ENCODE data around the gene ARFRP1. TPM values are rescaled to one million over a fixed set of nuclear protein-coding genes. Genes with fewer than 3 reads are reported as not detected.

ARFRP1 gene
- total and polyA plus RNA-seq, 2 of the 4 experiments (the other 2 are of a cell fraction), result 25.3 to 36.6 TPM

DNA sequence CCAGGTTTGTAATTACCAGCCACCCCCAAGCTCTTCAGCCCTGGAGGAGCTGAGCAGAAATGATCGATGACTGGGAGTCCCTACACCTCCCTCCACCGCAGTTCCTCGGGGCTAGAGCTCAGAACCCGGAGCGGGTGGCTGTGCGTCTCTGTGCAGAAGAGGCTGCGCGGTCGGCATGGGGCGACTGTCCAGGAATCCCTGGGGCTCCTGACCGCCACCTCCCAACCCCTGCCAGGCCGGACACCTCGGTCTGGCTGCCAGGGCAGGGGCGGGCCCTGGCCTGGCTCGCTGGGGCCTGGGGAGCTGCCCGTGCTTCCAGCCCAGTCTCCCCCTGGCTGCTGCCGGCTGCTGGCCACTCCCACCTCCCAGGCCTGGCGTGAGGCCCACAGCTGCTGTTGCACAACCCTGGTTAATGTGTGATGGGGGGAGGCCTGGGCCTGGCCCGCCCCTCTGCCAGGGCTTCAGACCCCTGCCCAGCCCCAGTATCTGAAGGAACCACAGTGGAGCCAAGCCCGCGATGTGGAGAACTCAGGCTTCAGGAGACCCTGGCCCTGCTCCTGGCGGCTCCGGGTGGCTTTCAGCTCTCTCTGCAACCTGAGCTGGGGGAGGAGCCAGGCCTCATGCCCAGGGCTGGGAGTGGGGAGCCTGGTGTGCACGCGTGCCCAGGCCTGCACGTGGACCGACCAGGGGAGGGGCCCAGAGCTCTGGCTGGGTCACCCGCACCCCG, 33.0 kb upstream of the ARFRP1 start (continued):
- no peak for TF ChIP-seq MAFK (IDR thresholded peaks at IDR 0.05; ENCODE audit: low read depth, low read length)
- no peak for TF ChIP-seq RAD21 (IDR thresholded peaks at IDR 0.05; ENCODE audit: low read length)

DNA sequence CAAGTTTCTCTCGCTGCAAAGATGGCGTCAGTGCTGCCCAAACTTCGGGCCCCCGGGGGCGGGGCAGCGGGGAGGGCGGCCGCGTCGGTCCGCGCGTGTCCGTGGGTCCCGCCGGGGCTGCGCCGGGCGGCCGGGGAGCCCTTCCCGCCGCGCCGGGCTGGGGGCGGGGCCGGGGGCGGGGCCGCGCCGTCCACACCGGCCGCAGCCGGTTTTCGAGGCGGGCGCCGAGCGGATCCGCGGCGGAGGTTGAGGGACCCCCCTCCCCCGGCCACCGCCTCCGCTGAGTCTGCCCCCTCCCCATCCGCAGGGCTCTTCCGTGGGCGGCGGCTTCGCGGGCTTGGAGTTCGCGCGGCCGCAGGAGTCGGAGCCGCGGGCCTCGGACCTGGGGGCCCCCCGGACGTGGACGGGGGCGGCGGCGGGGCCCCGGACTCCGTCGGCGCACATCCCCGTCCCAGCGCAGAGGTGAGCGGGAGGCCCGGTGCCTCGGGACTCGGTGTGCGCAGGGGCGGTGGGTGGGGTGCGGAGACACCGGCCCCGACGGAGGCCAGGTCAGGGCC, 32.4 kb upstream of the ARFRP1 start:
- Histone ChIP-seq H3K4me1 (ENCODE audit: control insufficient read depth, insufficient read depth, low read length) (peaks cover 10% of the 10 kb centered on the region), H2AK5ac (ENCODE audit: low read depth, low read length) (peak overlapping the region; percentile 89), H3K23ac (ENCODE audit: low read depth, low read length) (peak overlapping the region; percentile 94), H3K14ac (replicated peaks; ENCODE audit: low read depth, low read length) (peak overlapping the region; percentile 93), H3K56ac (ENCODE audit: extremely low read depth, insufficient read depth, low read length) (peak overlapping the region; percentile 90), H3K18ac (ENCODE audit: low read depth, low read length) (no peak overlapping the region; the same call in 1 of the 2 replicates), H4K91ac (ENCODE audit: insufficient read depth, low read depth, low read length) (peak overlapping the region; percentile 88; the same call in 1 of the 2 replicates), H2BK20ac (ENCODE audit: low read depth, low read length) (no peak overlapping the region), H4K8ac (ENCODE audit: low read depth in 2 of 2, low read length in 2 of 2) (peak overlapping the region; percentile 63 to 88), H2AK9ac (replicated peaks; ENCODE audit: low read depth, low read length, poor library complexity) (peak overlapping the region; percentile 99), H3K79me1 (ENCODE audit: low read depth in 1 of 2, low read length in 2 of 2) (peaks cover 4 to 9% of the 10 kb centered on the region in 2 experiments; a peak in 2 of 4 replicates), H3K9me3 (ENCODE audit: control insufficient read depth, insufficient read depth, low read length) (no peaks in the 10 kb centered on the region), H3K4ac (ENCODE audit: low read depth, low read length) (peak overlapping the region; percentile 94), H2BK5ac (ENCODE audit: low read depth, low read length, poor library complexity, severe bottlenecking) (peak overlapping the region; percentile 75), H2BK15ac (ENCODE audit: low read depth, low read length) (no peak overlapping the region), H3K4me3 (ENCODE audit: insufficient read depth, low read depth, low read length) (peak overlapping the region; percentile 54), H4K20me1 (ENCODE audit: insufficient read depth, low read length) (peaks cover 20% of the 10 kb centered on the region), H3K9ac (ENCODE audit: low read depth, low read length) (peak overlapping the region; percentile 87), H3K36me3 (ENCODE audit: control insufficient read depth, insufficient read depth, low read length) (peaks cover 39% of the 10 kb centered on the region; the same call in 1 of the 2 replicates), H4K5ac (ENCODE audit: low read depth, low read length) (peak overlapping the region; percentile 19; the same call in 1 of the 2 replicates), H3K9me1 (ENCODE audit: insufficient read depth, low read length) (no peaks in the 10 kb centered on the region), H3K4me2 (ENCODE audit: low read depth, low read length) (peak overlapping the region; percentile 73), H3K27me3 (ENCODE audit: control insufficient read depth, insufficient read depth, low read length) (no peaks in the 10 kb centered on the region), H3K27ac (ENCODE audit: insufficient read depth, low read length) (peak overlapping the region; percentile 91), H2AFZ (replicated peaks; ENCODE audit: low read length, poor library complexity) (peak overlapping the region; percentile 82), H2BK120ac (ENCODE audit: low read depth, low read length) (no peak overlapping the region)
- TF ChIP-seq RAD21 (IDR thresholded peaks at IDR 0.05; ENCODE audit: low read length) (no peak), RFX5 (IDR thresholded peaks at IDR 0.05; ENCODE audit: low read depth, low read length) (no peak), ELK1 (IDR thresholded peaks at IDR 0.05; ENCODE audit: borderline replicate concordance, low read depth, low read length) (no peak), MXI1 (IDR thresholded peaks at IDR 0.05; ENCODE audit: borderline replicate concordance, low read depth, low read length) (no peak), SMC3 (IDR thresholded peaks at IDR 0.05; ENCODE audit: low read depth, low read length) (no peak), MAZ (IDR thresholded peaks at IDR 0.05; ENCODE audit: borderline replicate concordance, low read depth, low read length) (peak; percentile 29; the same call in 1 of the 2 replicates), NFE2L2 (IDR thresholded peaks at IDR 0.05; ENCODE audit: low read depth, low read length) (no peak), RCOR1 (IDR thresholded peaks at IDR 0.05; ENCODE audit: insufficient replicate concordance, low read length) (no peak), MAFK (IDR thresholded peaks at IDR 0.05; ENCODE audit: low read depth, low read length) (no peak)
- ChIA-PET POLR2A (ENCODE audit: unreplicated experiment) (no interaction called here), CTCF (interaction anchor here (0.5 kb wide), 1 partner anchor 34 kb away, joined by 6 read pairs; no protein-coding TSS in a partner anchor)
- WGBS, 2 experiments (ENCODE audit: extremely low coverage in 2 of 2, insufficient read length in 1 of 2), result 3% methylated on average over 18 of the region's 80 CpGs; no CpG with 5 or more reads in 1 of the 2 experiments
- DNase-seq, result peak; percentile 7
- peak; percentile 43 for ATAC-seq (ENCODE audit: low read depth)
- in situ Hi-C loops (cut with MboI; ENCODE audit: low sequenced_read_pairs), result no loop called here
- BruUV-seq (replicated peaks), result no TSS peak
- intact Hi-C loops (cut with micrococcal nuclease), result no loop called here
- dilution Hi-C loops (cut with HindIII; ENCODE audit: low sequenced_read_pairs, unreplicated experiment), result no loop called here
